Heart left ventricle (tissue), 16 donors: Measurements from ENCODE around the gene ITGB5. TPM values are rescaled to one million over a fixed set of nuclear protein-coding genes. Genes with fewer than 3 reads are reported as not detected.

Source experiments
- ATAC-seq, 4 donors: fragments of 200-7000 bp; cut with Tn5 transposase; one replicate each; pipeline ENCODE4 v1.9.1; 2020 to 2022; ENCODE audit warnings: moderate library complexity in 4 of 4, mild to moderate bottlenecking in 3 of 4, moderate number of reproducible peaks in 1 of 4
- DNase-seq, 5 donors: peaks; one replicate each; pipeline ENCODE4 v3.0.0-alpha.2; 2020
- H3K27ac ChIP-seq, 12 donors: fragments of 200-600 bp; sonication (generic) in 4 of 12; one replicate each; pipeline versions ENCODE4 v1.5.0 to v1.8.0; 2016 to 2022; ENCODE audit warnings: mild to moderate bottlenecking in 2 of 12
- H3K27me3 ChIP-seq, 9 donors: fragments of 200-600 bp; sonication (generic) in 2 of 9; one replicate each; pipeline versions ENCODE4 v1.5.1 to v1.8.0; 2016 to 2022; ENCODE audit warnings: mild to moderate bottlenecking in 3 of 9
- H3K36me3 ChIP-seq, 9 donors: fragments of 200-600 bp; sonication (generic) in 2 of 9; one replicate each; pipeline versions ENCODE4 v1.5.0 to v1.8.0; 2018 to 2022; ENCODE audit warnings: mild to moderate bottlenecking in 2 of 9
- H3K4me1 ChIP-seq, 12 donors: fragments of 200-600 bp; sonication (generic) in 4 of 12; one replicate each; pipeline versions ENCODE4 v1.5.0 to v1.8.0; 2016 to 2022; ENCODE audit warnings: mild to moderate bottlenecking in 3 of 12
- H3K4me3 ChIP-seq, 12 donors: fragments of 200-600 bp; sonication (generic) in 4 of 12; one replicate each; pipeline versions ENCODE4 v1.5.0 to v1.8.0; 2017 to 2022; ENCODE audit warnings: mild to moderate bottlenecking in 9 of 12, moderate library complexity in 4 of 12
- H3K9me3 ChIP-seq, 12 donors: fragments of 200-600 bp; sonication (generic) in 4 of 12; one replicate each; pipeline versions ENCODE4 v1.5.0 to v1.8.0; 2016 to 2022; ENCODE audit warnings: mild to moderate bottlenecking in 1 of 12
- POLR2A ChIP-seq, 2 donors: fragments of 450-650 bp; IDR thresholded peaks; one replicate each; pipeline ENCODE4 v1.6.1; 2017; ENCODE audit warnings: antibody characterized with exemption in 2 of 2, mild to moderate bottlenecking in 2 of 2, moderate library complexity in 2 of 2
- WGBS, 4 donors: extraction: QIAGEN DNeasy Blood & Tissue Kit in 2 of 4; methylation state at CpG; one replicate each; pipeline versions ENCODE4 v1.1.5 to v1.1.7; 2013 to 2018; 5-methylcytosine and 5-hydroxymethylcytosine counted together
- intact Hi-C, 10 donors: fragments of 100-400 bp; cut with DNase I; formaldehyde crosslinking; loops; one replicate each; pipeline versions ENCODE4 v1.11.1 to v1.14.2; 2022
- polyA plus RNA-seq, 2 donors: library from polyadenylated mRNA; stranded (reverse); fragments of 200-250 nt; gene quantifications; one replicate each; pipeline ENCODE4 v1.2.3, GENCODE V29; 2013
- total RNA-seq, 9 donors: library from RNA; depleted of rRNA in 2 of 9; stranded (reverse); fragments of >200 nt in 2 of 9; fragmentation: NEBNext Ultra II Directional in 3 of 9; extraction: Animal tissue kit (Norgen Biotek cat#: 25700) in 3 of 9; gene quantifications; one replicate each; pipeline versions ENCODE4 v1.1.0 to v1.2.4, GENCODE V29; 2016 to 2023
- TF ChIP-seq, protein P1 (sequence below), 12 donors: fragments of 200-600 bp; sonication (generic) in 4 of 12; IDR thresholded peaks; one replicate each; pipeline versions ENCODE4 v1.5.0 to v1.8.0; 2018 to 2022; ENCODE audit warnings: antibody characterized with exemption in 12 of 12, mild to moderate bottlenecking in 5 of 12
- donor health status: ischemic (EF 13 %, LVEDD 7.1; RV severe dilation, severe dysfunction).
- donor health status: healthy with polysubstance abuse.
- donor health status: DM: no; HTN: yes; CAD: no.
- donor health status: DM: no; HTN: no; CAD: no.
- donor health status: ischemic (EF 25% LVEDD 6.9; RV normal size, moderate dysfunction).
- donor health status: ischemic (EF 25% LVEDD 5.7; RV mildly dilated, moderate dysfunction).
- donor health status: healthy.
- donor health status: DM: yes; HTN: yes; CAD: no.
- donor health status: ischemic (EF 35%, LVEDD 5.7; RV mildly dilated, moderate dysfunction).
- donor health status: nonischemic (EF 11% LVEDD 7.7; RV severe dilation, severe dysfunction).
- donor health status: DM: yes; HTN: yes; CAD: no.
- donor health status: PGD.
- donor health status: ischemic (EF 29% LVEDD 5.4; RV normal size, mild dysfunction).
- donor health status: nonischemic (EF 23%, LVEDD 6.1; RV moderate dilation, normal function).

ITGB5 gene
- total and polyA plus RNA-seq, 11 donors, result 23.1 to 223 (median 118) TPM

DNA sequence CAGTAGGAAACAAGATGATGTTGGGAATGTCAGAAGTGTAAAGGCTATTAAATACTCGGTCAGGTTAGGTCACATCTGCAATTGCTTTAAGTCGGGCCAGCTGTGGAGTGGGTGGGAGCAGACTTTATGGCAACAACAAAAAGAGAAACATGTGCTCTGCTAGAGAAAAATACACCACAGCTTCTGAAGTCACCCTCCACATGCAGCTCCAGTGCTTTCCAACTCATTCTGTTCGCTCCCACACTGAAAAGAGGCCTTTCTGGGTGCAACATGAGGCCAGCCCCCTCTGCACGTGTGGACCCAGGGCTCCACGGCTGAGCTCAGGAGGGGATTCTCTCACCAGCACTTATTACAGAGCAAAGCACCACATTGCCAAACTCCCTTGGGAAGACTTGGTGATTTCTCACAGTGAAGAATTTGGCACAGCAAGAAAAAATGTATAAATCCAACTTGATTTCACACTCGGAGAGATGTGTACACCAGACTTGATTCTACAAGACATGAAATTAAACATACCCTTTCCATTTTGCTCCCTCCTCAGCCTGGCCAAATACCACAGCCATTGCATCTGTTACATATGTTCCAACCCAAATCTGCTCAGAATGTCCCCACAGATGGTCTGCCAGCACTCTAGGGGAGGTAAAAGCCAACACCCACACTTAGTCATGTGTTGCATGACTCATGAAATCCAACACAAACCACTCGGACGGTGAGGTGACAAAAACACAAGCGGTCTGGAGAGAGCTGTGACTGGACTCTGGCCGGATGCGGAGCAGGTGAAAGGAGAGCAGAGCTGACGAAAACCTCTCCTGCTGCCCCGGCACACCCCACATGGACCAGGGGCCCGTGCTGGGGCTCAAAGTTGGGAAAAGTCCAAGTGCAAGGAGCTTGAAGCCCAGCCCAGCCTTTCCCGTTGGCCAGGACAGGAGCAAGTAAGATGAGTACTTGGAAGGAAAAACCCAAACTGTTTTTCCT, 74.6 kb downstream of the ITGB5 start:
- H3K27me3 ChIP-seq, result no peaks in the 10 kb centered on the region
- peak overlapping the region; percentile 16 to 93 (median 80) for H3K27ac ChIP-seq
- intact Hi-C loops, result loop anchor here in 2 of 10 donors (5.0 kb wide), 2 partner anchors 35 to 40 kb away; no protein-coding TSS in a partner anchor
- H3K4me3 ChIP-seq, result no peak overlapping the region
- TF ChIP-seq POLR2A (IDR thresholded peaks at IDR 0.05), result peak in 1 of 2 donors; percentile 26
- TF ChIP-seq, protein P1, sequence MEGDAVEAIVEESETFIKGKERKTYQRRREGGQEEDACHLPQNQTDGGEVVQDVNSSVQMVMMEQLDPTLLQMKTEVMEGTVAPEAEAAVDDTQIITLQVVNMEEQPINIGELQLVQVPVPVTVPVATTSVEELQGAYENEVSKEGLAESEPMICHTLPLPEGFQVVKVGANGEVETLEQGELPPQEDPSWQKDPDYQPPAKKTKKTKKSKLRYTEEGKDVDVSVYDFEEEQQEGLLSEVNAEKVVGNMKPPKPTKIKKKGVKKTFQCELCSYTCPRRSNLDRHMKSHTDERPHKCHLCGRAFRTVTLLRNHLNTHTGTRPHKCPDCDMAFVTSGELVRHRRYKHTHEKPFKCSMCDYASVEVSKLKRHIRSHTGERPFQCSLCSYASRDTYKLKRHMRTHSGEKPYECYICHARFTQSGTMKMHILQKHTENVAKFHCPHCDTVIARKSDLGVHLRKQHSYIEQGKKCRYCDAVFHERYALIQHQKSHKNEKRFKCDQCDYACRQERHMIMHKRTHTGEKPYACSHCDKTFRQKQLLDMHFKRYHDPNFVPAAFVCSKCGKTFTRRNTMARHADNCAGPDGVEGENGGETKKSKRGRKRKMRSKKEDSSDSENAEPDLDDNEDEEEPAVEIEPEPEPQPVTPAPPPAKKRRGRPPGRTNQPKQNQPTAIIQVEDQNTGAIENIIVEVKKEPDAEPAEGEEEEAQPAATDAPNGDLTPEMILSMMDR (IDR thresholded peaks at IDR 0.05), result no peak
- H3K36me3 ChIP-seq, result peaks cover 0 to 52% (median 28%) of the 10 kb centered on the region in 9 donors
- H3K4me1 ChIP-seq, result peaks cover 0 to 67% (median 38%) of the 10 kb centered on the region in 12 donors
- ATAC-seq (peak; percentile 83 to 91 (median 88)), DNase-seq (peak; percentile 71 to 83 (median 74))
- 40 to 52% (median 43%) methylated on average over 15 of the region's 15 CpGs for WGBS, 4 donors
- no peaks in the 10 kb centered on the region for H3K9me3 ChIP-seq

DNA sequence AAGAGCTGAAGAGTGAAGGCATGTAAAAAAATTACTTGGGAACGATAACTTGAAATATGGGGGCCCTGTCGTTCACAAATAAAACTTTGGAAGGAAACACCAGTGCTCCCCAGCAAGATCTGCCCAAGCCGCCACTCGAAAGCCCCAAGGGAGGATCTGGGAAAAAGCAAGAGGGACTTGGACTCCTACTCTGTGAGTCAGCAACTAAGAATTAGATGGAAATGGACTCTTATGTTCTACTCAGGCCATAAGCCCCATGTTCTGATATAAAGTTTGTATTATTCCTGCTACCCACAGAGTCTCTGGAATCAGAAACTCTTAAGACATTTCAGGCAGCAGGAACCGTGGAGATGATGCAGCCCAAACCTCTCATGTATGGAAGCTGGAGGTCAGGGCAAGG, 75.7 kb downstream of the ITGB5 start:
- intact Hi-C loops, result loop anchor here in 2 of 10 donors (5.0 kb wide), 2 partner anchors 34 to 39 kb away; no protein-coding TSS in a partner anchor
- ATAC-seq, result peak in 2 of 4 donors; percentile 33 to 41
- Histone ChIP-seq H3K4me3 (no peak overlapping the region), H3K4me1 (peaks cover 0 to 67% (median 38%) of the 10 kb centered on the region in 12 donors), H3K9me3 (no peaks in the 10 kb centered on the region), H3K27ac (peak overlapping the region; percentile 16 to 93 (median 80)), H3K36me3 (peaks cover 0 to 50% (median 17%) of the 10 kb centered on the region in 9 donors), H3K27me3 (no peaks in the 10 kb centered on the region)
- peak in 2 of 5 donors; percentile 53 for DNase-seq
- 62 to 68% (median 66%) methylated on average over 5 of the region's 5 CpGs for WGBS, 4 donors
- TF ChIP-seq, protein P1 (IDR thresholded peaks at IDR 0.05), result no peak
- TF ChIP-seq POLR2A (IDR thresholded peaks at IDR 0.05), result no peak

DNA sequence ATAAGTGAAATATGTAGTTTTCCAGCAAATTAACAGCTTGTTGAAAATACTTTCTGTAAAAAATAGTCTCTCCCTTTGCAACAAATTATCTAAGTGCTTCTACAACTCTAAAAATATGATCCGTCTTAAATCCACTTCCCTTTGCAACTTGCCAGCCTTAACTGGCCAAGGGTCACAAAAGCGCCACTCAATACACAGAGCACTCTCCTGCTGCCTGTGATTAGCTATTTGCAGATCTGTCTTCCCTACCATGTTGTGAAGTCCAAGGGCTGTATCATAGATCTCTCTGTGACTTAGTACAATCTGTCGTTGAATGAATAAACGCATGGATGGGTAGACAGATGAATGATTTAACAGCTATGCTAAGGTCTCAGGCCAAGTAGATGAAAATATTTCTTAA, 76.2 kb downstream of the ITGB5 start:
- intact Hi-C loops, result loop anchor here in 2 of 10 donors (5.0 kb wide), 2 partner anchors 34 to 39 kb away; no protein-coding TSS in a partner anchor
- Histone ChIP-seq H3K27ac (peak overlapping the region; percentile 3 to 93 (median 77)), H3K36me3 (peaks cover 0 to 46% (median 13%) of the 10 kb centered on the region in 9 donors), H3K4me1 (peaks cover 0 to 69% (median 38%) of the 10 kb centered on the region in 12 donors), H3K9me3 (no peaks in the 10 kb centered on the region), H3K4me3 (no peak overlapping the region), H3K27me3 (no peaks in the 10 kb centered on the region)
- TF ChIP-seq, protein P1 (IDR thresholded peaks at IDR 0.05), result no peak
- no peak for TF ChIP-seq POLR2A (IDR thresholded peaks at IDR 0.05)
- ATAC-seq (peak in 2 of 4 donors; percentile 19 to 46), DNase-seq (no peak)
- 38 to 58% (median 46%) methylated on average over 4 of the region's 4 CpGs for WGBS, 4 donors

DNA sequence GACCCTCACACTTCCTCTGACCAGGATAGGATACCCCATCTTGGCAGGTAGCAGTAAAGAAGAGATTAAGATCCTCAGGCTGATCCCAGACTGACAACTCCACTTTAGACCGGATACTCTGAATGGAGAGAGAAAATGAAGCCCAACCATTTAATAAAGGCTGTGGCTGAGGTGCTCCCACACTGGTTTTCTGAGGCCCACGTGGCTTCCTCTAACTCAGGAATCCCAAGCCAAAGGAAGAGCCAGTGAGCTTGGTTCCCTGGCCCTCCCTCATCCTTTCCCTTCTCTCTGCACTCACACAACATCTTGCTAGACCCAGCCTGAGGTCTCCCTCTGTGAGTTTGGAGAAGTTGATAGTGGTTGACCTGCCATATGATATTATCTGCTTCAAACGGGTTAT, 78.1 kb downstream of the ITGB5 start:
- H3K4me3 ChIP-seq, result no peak overlapping the region
- DNase-seq (no peak), ATAC-seq (no peak)
- peak overlapping the region in 1 of 12 donors; percentile 10 for H3K27ac ChIP-seq
- H3K27me3 ChIP-seq, result no peaks in the 10 kb centered on the region
- H3K4me1 ChIP-seq, result peaks cover 0 to 70% (median 38%) of the 10 kb centered on the region in 12 donors
- intact Hi-C loops, result no loop called here
- TF ChIP-seq, protein P1 (IDR thresholded peaks at IDR 0.05), result no peak
- no peak for TF ChIP-seq POLR2A (IDR thresholded peaks at IDR 0.05)
- H3K9me3 ChIP-seq, result no peaks in the 10 kb centered on the region
- WGBS, 4 donors, result 40 to 49% (median 47%) methylated on average over 3 of the region's 3 CpGs
- H3K36me3 ChIP-seq, result peaks cover 0 to 36% (median 7%) of the 10 kb centered on the region in 9 donors
